ENCODE results near the gene CFAP46. TPM values are rescaled to one million over a fixed set of nuclear protein-coding genes. Genes with fewer than 3 reads are reported as not detected.

The CFAP46 gene
- total and polyA plus RNA-seq, 2 of the 4 experiments (the other 2 are of a cell fraction): 1.3 to 1.8 TPM

DNA sequence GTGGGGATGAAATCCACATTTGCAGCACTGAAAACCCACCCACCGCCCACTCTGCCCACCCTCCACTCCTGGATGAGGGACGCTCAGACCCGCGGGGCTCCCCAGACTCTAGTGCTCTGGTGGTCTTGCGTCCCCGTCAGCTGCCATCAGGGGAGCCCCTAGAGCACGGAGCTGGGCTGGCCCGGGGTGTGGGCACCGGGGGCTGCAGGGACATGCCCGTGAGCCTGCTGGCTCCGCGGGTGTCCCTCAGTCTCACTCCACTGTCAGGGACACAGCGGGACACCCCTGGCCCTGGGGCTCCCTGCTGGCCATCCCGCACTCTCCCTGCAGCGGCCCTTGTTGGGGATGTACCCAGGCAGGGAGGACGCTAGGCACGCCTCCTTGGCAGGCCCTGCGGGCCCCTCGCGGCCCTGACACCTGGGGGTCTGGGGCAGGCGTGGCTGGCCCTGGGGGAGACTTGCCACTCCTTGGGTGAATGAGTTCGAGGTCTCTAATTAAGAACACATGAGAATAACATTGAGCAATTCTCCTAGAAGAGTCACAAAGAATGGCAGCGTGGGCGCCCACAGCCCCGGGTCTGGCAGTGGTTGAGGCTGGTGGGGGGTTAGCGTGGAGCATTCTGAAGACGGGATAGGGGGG is 64.2 kb downstream of the CFAP46 start:
- intact Hi-C loops (cut with micrococcal nuclease): no loop called here
- in situ Hi-C loops (cut with MboI; ENCODE audit: low sequenced_read_pairs): no loop called here
- Histone ChIP-seq H2BK5ac (ENCODE audit: low read depth, low read length, poor library complexity, severe bottlenecking) (no peak overlapping the region), H2BK120ac (ENCODE audit: low read depth, low read length) (no peak overlapping the region), H4K5ac (ENCODE audit: low read depth, low read length) (no peak overlapping the region), H3K9me1 (ENCODE audit: insufficient read depth, low read length) (no peaks in the 10 kb centered on the region), H3K18ac (ENCODE audit: low read depth, low read length) (no peak overlapping the region), H2AK5ac (ENCODE audit: low read depth, low read length) (no peak overlapping the region), H3K4me1 (ENCODE audit: control insufficient read depth, insufficient read depth, low read length) (no peaks in the 10 kb centered on the region), H3K14ac (replicated peaks; ENCODE audit: low read depth, low read length) (no peak overlapping the region), H4K8ac (ENCODE audit: low read depth in 2 of 2, low read length in 2 of 2) (no peak overlapping the region), H3K56ac (ENCODE audit: extremely low read depth, insufficient read depth, low read length) (no peak overlapping the region), H2BK15ac (ENCODE audit: low read depth, low read length) (no peak overlapping the region), H3K9me3 (ENCODE audit: control insufficient read depth, insufficient read depth, low read length) (no peaks in the 10 kb centered on the region), H4K91ac (ENCODE audit: insufficient read depth, low read depth, low read length) (no peak overlapping the region), H3K23ac (ENCODE audit: low read depth, low read length) (no peak overlapping the region), H3K4me3 (ENCODE audit: insufficient read depth, low read depth, low read length) (no peak overlapping the region), H4K20me1 (ENCODE audit: insufficient read depth, low read length) (no peaks in the 10 kb centered on the region), H3K4ac (ENCODE audit: low read depth, low read length) (no peak overlapping the region), H3K36me3 (ENCODE audit: control insufficient read depth, insufficient read depth, low read length) (no peaks in the 10 kb centered on the region), H3K27me3 (ENCODE audit: control insufficient read depth, insufficient read depth, low read length) (peaks cover 24% of the 10 kb centered on the region), H2AK9ac (replicated peaks; ENCODE audit: low read depth, low read length, poor library complexity) (no peak overlapping the region), H2AFZ (replicated peaks; ENCODE audit: low read length, poor library complexity) (no peak overlapping the region), H3K9ac (ENCODE audit: low read depth, low read length) (no peak overlapping the region), H3K79me1 (ENCODE audit: low read depth in 1 of 2, low read length in 2 of 2) (no peaks in the 10 kb centered on the region), H3K27ac (ENCODE audit: insufficient read depth, low read length) (no peak overlapping the region), H3K4me2 (ENCODE audit: low read depth, low read length) (no peak overlapping the region), H2BK20ac (ENCODE audit: low read depth, low read length) (no peak overlapping the region)
- no peak for TF ChIP-seq MXI1 (IDR thresholded peaks at IDR 0.05; ENCODE audit: borderline replicate concordance, low read depth, low read length)
- TF ChIP-seq SMC3 (IDR thresholded peaks at IDR 0.05; ENCODE audit: low read depth, low read length): no peak
- TF ChIP-seq CTCF (conservative IDR thresholded peaks at IDR 0.05; ENCODE audit: low read depth, low read length): no peak
- no peak for TF ChIP-seq POLR2A (IDR thresholded peaks at IDR 0.05; ENCODE audit: low read depth, low read length)
- no peak for TF ChIP-seq RCOR1 (IDR thresholded peaks at IDR 0.05; ENCODE audit: insufficient replicate concordance, low read length)
- TF ChIP-seq MAFK (IDR thresholded peaks at IDR 0.05; ENCODE audit: low read depth, low read length): no peak
- TF ChIP-seq RAD21 (IDR thresholded peaks at IDR 0.05; ENCODE audit: low read length): no peak
- TF ChIP-seq NFE2L2 (IDR thresholded peaks at IDR 0.05; ENCODE audit: low read depth, low read length): no peak
- TF ChIP-seq BHLHE40 (IDR thresholded peaks at IDR 0.05; ENCODE audit: low read depth, low read length): no peak
- TF ChIP-seq, protein P1, sequence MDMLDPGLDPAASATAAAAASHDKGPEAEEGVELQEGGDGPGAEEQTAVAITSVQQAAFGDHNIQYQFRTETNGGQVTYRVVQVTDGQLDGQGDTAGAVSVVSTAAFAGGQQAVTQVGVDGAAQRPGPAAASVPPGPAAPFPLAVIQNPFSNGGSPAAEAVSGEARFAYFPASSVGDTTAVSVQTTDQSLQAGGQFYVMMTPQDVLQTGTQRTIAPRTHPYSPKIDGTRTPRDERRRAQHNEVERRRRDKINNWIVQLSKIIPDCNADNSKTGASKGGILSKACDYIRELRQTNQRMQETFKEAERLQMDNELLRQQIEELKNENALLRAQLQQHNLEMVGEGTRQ (IDR thresholded peaks at IDR 0.05; ENCODE audit: low read depth, low read length): no peak
- TF ChIP-seq, protein P2, sequence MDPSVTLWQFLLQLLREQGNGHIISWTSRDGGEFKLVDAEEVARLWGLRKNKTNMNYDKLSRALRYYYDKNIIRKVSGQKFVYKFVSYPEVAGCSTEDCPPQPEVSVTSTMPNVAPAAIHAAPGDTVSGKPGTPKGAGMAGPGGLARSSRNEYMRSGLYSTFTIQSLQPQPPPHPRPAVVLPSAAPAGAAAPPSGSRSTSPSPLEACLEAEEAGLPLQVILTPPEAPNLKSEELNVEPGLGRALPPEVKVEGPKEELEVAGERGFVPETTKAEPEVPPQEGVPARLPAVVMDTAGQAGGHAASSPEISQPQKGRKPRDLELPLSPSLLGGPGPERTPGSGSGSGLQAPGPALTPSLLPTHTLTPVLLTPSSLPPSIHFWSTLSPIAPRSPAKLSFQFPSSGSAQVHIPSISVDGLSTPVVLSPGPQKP (IDR thresholded peaks at IDR 0.05; ENCODE audit: borderline replicate concordance, low read depth, low read length): no peak
- TF ChIP-seq CEBPB (IDR thresholded peaks at IDR 0.05; ENCODE audit: low read depth, low read length): no peak
- TF ChIP-seq RFX5 (IDR thresholded peaks at IDR 0.05; ENCODE audit: low read depth, low read length): no peak
- TF ChIP-seq FOS (IDR thresholded peaks at IDR 0.05; ENCODE audit: low read depth, low read length): no peak
- no peak for TF ChIP-seq CHD1 (IDR thresholded peaks at IDR 0.05; ENCODE audit: low read depth, low read length)
- no peak for TF ChIP-seq MAZ (IDR thresholded peaks at IDR 0.05; ENCODE audit: borderline replicate concordance, low read depth, low read length)
- ATAC-seq (ENCODE audit: low read depth) (no peak), DNase-seq (no peak)
- dilution Hi-C loops (cut with HindIII; ENCODE audit: low sequenced_read_pairs, unreplicated experiment): no loop called here
- BruUV-seq (replicated peaks): no TSS peak
- ChIA-PET CTCF (no interaction called here), POLR2A (ENCODE audit: unreplicated experiment) (no interaction called here)
- 0% methylated on average over 1 of the region's 27 CpGs; no CpG with 5 or more reads in 1 of the 2 experiments for WGBS, 2 experiments (ENCODE audit: extremely low coverage in 2 of 2, insufficient read length in 1 of 2)
